HG02852 (cell line): ENCODE data around the gene TMEM131L.

Experiments
- ATAC-seq: cut with Tn5 transposase; IDR thresholded peaks from one replicate; pipeline ENCODE4 v1.9.1; 2021; ENCODE audit warnings: mild to moderate bottlenecking, moderate library complexity; ENCODE audit not compliant: unreplicated experiment

Gene TMEM131L

GRCh38 chr4:153684182-153684970, 218.2 kb downstream of the TMEM131L start, which contains the start of gene TLR2:
TLR2 (plus strand) TSS chr4:153684280; CDS start chr4:153702908, 18,628 bp downstream.
- peak; percentile 93 for ATAC-seq

GRCh38 chr4:153684971-153685371, 218.8 kb downstream of the TMEM131L start:
- no peak for ATAC-seq
